CD14-positive monocyte (primary cell): ENCODE results near the gene HUNK. TPM values are rescaled to one million over a fixed set of nuclear protein-coding genes. Genes with fewer than 3 reads are reported as not detected.

Source experiments
- DNase-seq, 3 donors: peaks; one replicate each; pipeline ENCODE4 v3.0.0-alpha.2; 2011 to 2022
- H2AFZ ChIP-seq: 2 replicates; pipeline ENCODE4 v1.6.0; 2012; ENCODE audit warnings: mild to moderate bottlenecking, low read depth, low read length, inconsistent platforms; ENCODE audit not compliant: insufficient read depth, poor library complexity, severe bottlenecking
- H3K27ac ChIP-seq, 2 donors: 1 replicate in 1 of 2; 2 replicates in 1 of 2; pipeline ENCODE4 v1.5.1; 2012 to 2013; ENCODE audit warnings: low read length in 2 of 2, control low read depth in 1 of 2, inconsistent platforms in 1 of 2, low read depth in 1 of 2, mild to moderate bottlenecking in 1 of 2
- H3K27me3 ChIP-seq, 2 donors: one replicate each; pipeline versions ENCODE4 v1.6.0 to v1.6.1; 2011 to 2013; ENCODE audit warnings: low read length in 2 of 2; ENCODE audit not compliant: control insufficient read depth in 2 of 2, insufficient read depth in 2 of 2
- H3K36me3 ChIP-seq, 2 donors: replicated peaks in 1 of 2; 1 replicate in 1 of 2; 2 replicates in 1 of 2; pipeline versions ENCODE4 v1.5.1 to v1.6.1; 2012 to 2013; ENCODE audit warnings: low read length in 2 of 2, control low read depth in 1 of 2, inconsistent platforms in 1 of 2, mild to moderate bottlenecking in 1 of 2; ENCODE audit not compliant: insufficient read depth in 2 of 2, control insufficient read depth in 1 of 2
- H3K4me1 ChIP-seq, 2 donors: 1 replicate in 1 of 2; 2 replicates in 1 of 2; pipeline versions ENCODE4 v1.5.1 to v1.6.1; 2012 to 2013; ENCODE audit warnings: low read length in 2 of 2, control low read depth in 1 of 2, inconsistent platforms in 1 of 2, mild to moderate bottlenecking in 1 of 2, moderate library complexity in 1 of 2; ENCODE audit not compliant: insufficient read depth in 2 of 2, control insufficient read depth in 1 of 2
- H3K4me2 ChIP-seq: replicated peaks from 2 replicates; pipeline ENCODE3; 2012; ENCODE audit warnings: low read length, moderate library complexity, mild to moderate bottlenecking; ENCODE audit not compliant: poor library complexity, severe bottlenecking; ENCODE audit errors: extremely low read depth
- H3K4me3 ChIP-seq, 3 experiments: fragments of 200-600 bp in 1 of 3; sonication (generic) in 1 of 3; replicated peaks in 1 of 3; 1 replicate in 2 of 3; 2 replicates in 1 of 3; pipeline ENCODE4 v1.5.1; 2011 to 2013; ENCODE audit warnings: low read length in 3 of 3, mild to moderate bottlenecking in 3 of 3, control low read depth in 2 of 3, low read depth in 2 of 3, inconsistent platforms in 1 of 3, moderate library complexity in 1 of 3
- H3K79me2 ChIP-seq: 2 replicates; pipeline ENCODE4 v1.6.0; 2012; ENCODE audit warnings: mild to moderate bottlenecking, control low read depth, inconsistent platforms, low read length, moderate library complexity; ENCODE audit not compliant: insufficient read depth
- H3K9ac ChIP-seq: 2 replicates; pipeline ENCODE4 v1.6.0; 2017; ENCODE audit warnings: low read length, mild to moderate bottlenecking; ENCODE audit not compliant: insufficient read depth, poor library complexity, severe bottlenecking
- H3K9me3 ChIP-seq, 2 donors: replicated peaks in 1 of 2; 1 replicate in 1 of 2; 2 replicates in 1 of 2; pipeline versions ENCODE4 v1.5.1 to v1.6.1; 2012 to 2013; ENCODE audit warnings: low read length in 2 of 2, control low read depth in 1 of 2; ENCODE audit not compliant: control insufficient read depth in 1 of 2, insufficient read depth in 1 of 2
- H4K20me1 ChIP-seq: 2 replicates; pipeline ENCODE4 v1.6.0; 2012; ENCODE audit warnings: mild to moderate bottlenecking, low read length, control low read depth, moderate library complexity; ENCODE audit not compliant: insufficient read depth
- H3K27ac Mint-ChIP-seq, 7 donors: one replicate each; pipeline ENCODE4 v1.8.0; 2020; ENCODE audit warnings: mild to moderate bottlenecking in 7 of 7, mixed read lengths in 7 of 7, moderate library complexity in 6 of 7, inconsistent platforms in 2 of 7
- H3K27me3 Mint-ChIP-seq, 3 donors: one replicate each; pipeline ENCODE4 v1.8.0; 2021 to 2022; ENCODE audit warnings: low read depth in 3 of 3, mild to moderate bottlenecking in 3 of 3, mixed read lengths in 3 of 3, moderate library complexity in 3 of 3, inconsistent platforms in 1 of 3
- H3K36me3 Mint-ChIP-seq, 2 donors: one replicate each; pipeline ENCODE4 v1.8.0; 2020; ENCODE audit warnings: mixed read lengths in 2 of 2, inconsistent platforms in 1 of 2, mild to moderate bottlenecking in 1 of 2
- H3K4me1 Mint-ChIP-seq: one replicate; pipeline ENCODE4 v1.8.0; 2020; ENCODE audit warnings: mild to moderate bottlenecking, mixed read lengths
- H3K4me3 Mint-ChIP-seq, 2 donors: one replicate each; pipeline ENCODE4 v1.8.0; 2020; ENCODE audit warnings: mild to moderate bottlenecking in 2 of 2, mixed read lengths in 2 of 2, moderate library complexity in 1 of 2
- H3K9me3 Mint-ChIP-seq, 7 donors: one replicate each; pipeline ENCODE4 v1.8.0; 2020 to 2022; ENCODE audit warnings: mixed read lengths in 7 of 7, mild to moderate bottlenecking in 6 of 7, moderate library complexity in 6 of 7, inconsistent platforms in 2 of 7
- CTCF ChIP-seq: fragments of 200-600 bp; IDR thresholded peaks from one replicate; pipeline ENCODE4 v1.8.0; 2022; ENCODE audit warnings: antibody characterized with exemption, mild to moderate bottlenecking
- WGBS: methylation state at CpG from one replicate; pipeline ENCODE4 v1.1.5; 2013; ENCODE audit warnings: missing lambda C conversion rate; ENCODE audit not compliant: insufficient coverage; 5-methylcytosine and 5-hydroxymethylcytosine counted together
- intact Hi-C, 2 donors: fragments of 100-400 bp; cut with micrococcal nuclease; formaldehyde crosslinking; loops; one replicate each; pipeline versions ENCODE4 v1.15.0 to v1.15.1; 2023
- polyA plus RNA-seq, 3 donors: library from polyadenylated mRNA; depleted of rRNA in 1 of 3; unstranded in 2 of 3; stranded (reverse) in 1 of 3; fragments of 300-500 nt in 2 of 3; fragments of >200 nt in 1 of 3; fragmentation: Illumina TruSeq in 2 of 3; gene quantifications; 1 replicate in 2 of 3; 2 replicates in 1 of 3; pipeline ENCODE4 v1.2.3, GENCODE V29; 2012 to 2021

The HUNK gene
- polyA plus RNA-seq, 3 donors: not detected

GRCh38 chr21:31974454-31974985 lies 101.7 kb downstream of the HUNK start:
- no peak overlapping the region for H3K4me3 ChIP-seq
- peaks cover 7 to 17% (median 10%) of the 10 kb centered on the region in 3 donors for H3K27me3 Mint-ChIP-seq
- H3K27me3 ChIP-seq: no peaks in the 10 kb centered on the region
- 11% methylated on average over 10 of the region's 16 CpGs for WGBS
- peaks cover 0 to 8% (median 6%) of the 10 kb centered on the region in 7 donors for H3K9me3 Mint-ChIP-seq
- H3K9me3 ChIP-seq: no peaks in the 10 kb centered on the region
- no peaks in the 10 kb centered on the region for H3K36me3 Mint-ChIP-seq
- no peaks in the 10 kb centered on the region for H3K79me2 ChIP-seq
- peaks cover 3% of the 10 kb centered on the region for H3K4me1 Mint-ChIP-seq
- no peak overlapping the region for H3K9ac ChIP-seq
- no peak overlapping the region for H3K27ac ChIP-seq
- TF ChIP-seq CTCF: no peak
- no peak overlapping the region for H3K4me2 ChIP-seq
- H3K36me3 ChIP-seq: no peaks in the 10 kb centered on the region
- H4K20me1 ChIP-seq: no peaks in the 10 kb centered on the region
- H3K4me3 Mint-ChIP-seq: no peak overlapping the region
- H3K4me1 ChIP-seq: no peaks in the 10 kb centered on the region
- H3K27ac Mint-ChIP-seq: no peak overlapping the region
- no peak overlapping the region for H2AFZ ChIP-seq
- DNase-seq: no peak
- intact Hi-C loops: no loop called here

GRCh38 chr21:31975491-31975890 lies 102.7 kb downstream of the HUNK start:
- H3K4me1 Mint-ChIP-seq: peaks cover 3% of the 10 kb centered on the region
- no peak for DNase-seq
- H3K4me3 ChIP-seq: no peak overlapping the region
- no peaks in the 10 kb centered on the region for H3K36me3 ChIP-seq
- no peaks in the 10 kb centered on the region for H4K20me1 ChIP-seq
- H3K36me3 Mint-ChIP-seq: no peaks in the 10 kb centered on the region
- peaks cover 0 to 8% (median 6%) of the 10 kb centered on the region in 7 donors for H3K9me3 Mint-ChIP-seq
- no peak for TF ChIP-seq CTCF
- no peaks in the 10 kb centered on the region for H3K27me3 ChIP-seq
- H3K27me3 Mint-ChIP-seq: peaks cover 5 to 17% (median 9%) of the 10 kb centered on the region in 3 donors
- H3K4me2 ChIP-seq: no peak overlapping the region
- no peaks in the 10 kb centered on the region for H3K79me2 ChIP-seq
- no peaks in the 10 kb centered on the region for H3K4me1 ChIP-seq
- no peak overlapping the region for H2AFZ ChIP-seq
- H3K27ac Mint-ChIP-seq: no peak overlapping the region
- H3K9ac ChIP-seq: no peak overlapping the region
- WGBS: 100% methylated on average over 4 of the region's 6 CpGs
- no peak overlapping the region for H3K4me3 Mint-ChIP-seq
- intact Hi-C loops: no loop called here
- no peaks in the 10 kb centered on the region for H3K9me3 ChIP-seq
- no peak overlapping the region for H3K27ac ChIP-seq
